ENCODE results near the gene APBB2.

APBB2 gene

DNA sequence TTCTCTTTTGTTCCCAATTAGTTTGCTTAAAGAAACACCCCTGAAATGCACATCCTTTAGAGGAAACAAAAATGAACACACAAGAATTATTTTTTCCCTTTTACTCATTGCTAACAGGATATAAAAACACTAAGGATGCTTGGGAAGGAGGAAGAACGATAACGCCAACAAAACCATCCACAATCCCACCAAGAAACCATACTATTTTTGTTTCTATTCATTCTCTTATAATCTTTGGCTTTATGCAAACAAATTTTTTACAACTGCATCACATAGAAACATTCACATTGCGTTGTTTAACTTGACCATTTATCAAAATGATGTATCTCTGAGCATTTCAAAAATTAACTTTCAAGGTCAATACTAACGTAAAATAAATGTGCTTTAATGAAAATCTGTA lies 12.0 kb downstream of the APBB2 start:
- H3K27ac ChIP-seq, result no peak overlapping the region
- TF ChIP-seq ZFX (IDR thresholded peaks at IDR 0.05), result no peak
- TF ChIP-seq, protein P1, sequence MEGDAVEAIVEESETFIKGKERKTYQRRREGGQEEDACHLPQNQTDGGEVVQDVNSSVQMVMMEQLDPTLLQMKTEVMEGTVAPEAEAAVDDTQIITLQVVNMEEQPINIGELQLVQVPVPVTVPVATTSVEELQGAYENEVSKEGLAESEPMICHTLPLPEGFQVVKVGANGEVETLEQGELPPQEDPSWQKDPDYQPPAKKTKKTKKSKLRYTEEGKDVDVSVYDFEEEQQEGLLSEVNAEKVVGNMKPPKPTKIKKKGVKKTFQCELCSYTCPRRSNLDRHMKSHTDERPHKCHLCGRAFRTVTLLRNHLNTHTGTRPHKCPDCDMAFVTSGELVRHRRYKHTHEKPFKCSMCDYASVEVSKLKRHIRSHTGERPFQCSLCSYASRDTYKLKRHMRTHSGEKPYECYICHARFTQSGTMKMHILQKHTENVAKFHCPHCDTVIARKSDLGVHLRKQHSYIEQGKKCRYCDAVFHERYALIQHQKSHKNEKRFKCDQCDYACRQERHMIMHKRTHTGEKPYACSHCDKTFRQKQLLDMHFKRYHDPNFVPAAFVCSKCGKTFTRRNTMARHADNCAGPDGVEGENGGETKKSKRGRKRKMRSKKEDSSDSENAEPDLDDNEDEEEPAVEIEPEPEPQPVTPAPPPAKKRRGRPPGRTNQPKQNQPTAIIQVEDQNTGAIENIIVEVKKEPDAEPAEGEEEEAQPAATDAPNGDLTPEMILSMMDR (conservative IDR thresholded peaks at IDR 0.05), result no peak

DNA sequence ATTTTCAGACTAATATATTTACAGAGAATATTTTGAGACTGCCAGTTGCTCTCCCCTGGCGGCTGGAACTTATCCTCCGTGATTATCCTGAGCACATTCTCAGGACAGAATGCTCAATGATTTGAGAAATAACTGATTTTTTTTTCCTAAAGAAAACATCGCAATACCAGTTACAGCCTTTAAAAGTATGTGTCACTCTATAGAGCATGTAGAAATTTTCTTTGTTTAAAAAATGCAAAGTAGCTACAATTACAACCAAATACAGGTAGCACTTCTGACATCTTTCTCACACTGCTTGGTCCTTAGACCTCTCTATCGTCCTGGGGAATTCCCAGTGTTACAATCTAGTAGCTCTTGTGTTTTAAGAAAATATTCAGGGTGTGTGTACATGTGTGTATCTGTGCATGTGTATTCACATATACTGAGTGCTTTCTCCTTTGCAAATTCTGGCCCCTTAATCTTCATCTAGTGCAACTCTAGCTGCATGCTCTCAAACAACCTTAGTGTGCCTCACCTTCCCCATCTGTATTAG lies 13.8 kb downstream of the APBB2 start:
- TF ChIP-seq, protein P1 (conservative IDR thresholded peaks at IDR 0.05), result no peak
- TF ChIP-seq ZFX (IDR thresholded peaks at IDR 0.05), result no peak
- no peak overlapping the region for H3K27ac ChIP-seq

DNA sequence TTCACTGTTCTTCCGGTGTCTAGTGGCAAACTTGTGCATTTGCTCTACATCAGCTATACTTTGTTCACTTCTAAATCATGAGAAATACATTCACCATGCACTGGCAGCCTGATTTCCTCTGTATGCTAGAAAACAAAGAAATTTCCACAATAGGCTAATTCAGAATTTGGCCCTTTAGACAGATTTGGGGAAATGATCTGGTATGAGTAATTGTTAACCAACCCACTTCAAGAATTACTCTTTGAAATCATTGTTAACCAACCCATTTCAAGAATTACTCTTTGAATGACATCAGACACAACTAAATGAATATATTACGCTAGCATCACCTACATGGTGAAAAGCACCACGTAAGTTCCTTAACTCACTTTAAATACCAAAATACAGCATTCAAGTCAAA lies 14.6 kb downstream of the APBB2 start:
- no peak overlapping the region for H3K27ac ChIP-seq
- TF ChIP-seq ZFX (IDR thresholded peaks at IDR 0.05), result no peak
- TF ChIP-seq, protein P1 (conservative IDR thresholded peaks at IDR 0.05), result no peak

DNA sequence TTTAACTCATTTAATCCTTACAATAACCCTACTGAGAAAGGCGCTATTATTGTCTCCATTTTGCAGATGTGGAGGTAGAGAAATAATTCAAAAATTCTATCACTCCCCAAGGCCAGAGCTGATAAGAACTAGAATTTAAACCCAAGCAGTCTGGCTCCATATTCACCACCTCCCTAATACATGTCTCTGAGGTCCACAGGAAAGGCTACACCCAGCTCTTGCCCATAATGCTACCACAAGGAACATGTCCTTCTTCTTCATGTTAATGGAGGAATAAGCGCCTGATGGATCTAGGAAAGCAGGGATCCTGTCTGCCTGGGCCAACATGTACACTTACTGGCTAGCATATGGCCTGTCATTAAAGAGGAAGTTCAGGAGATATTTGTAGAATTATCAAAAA lies 16.3 kb downstream of the APBB2 start:
- no peak overlapping the region for H3K27ac ChIP-seq
- TF ChIP-seq, protein P1 (conservative IDR thresholded peaks at IDR 0.05), result no peak
- no peak for TF ChIP-seq ZFX (IDR thresholded peaks at IDR 0.05)

DNA sequence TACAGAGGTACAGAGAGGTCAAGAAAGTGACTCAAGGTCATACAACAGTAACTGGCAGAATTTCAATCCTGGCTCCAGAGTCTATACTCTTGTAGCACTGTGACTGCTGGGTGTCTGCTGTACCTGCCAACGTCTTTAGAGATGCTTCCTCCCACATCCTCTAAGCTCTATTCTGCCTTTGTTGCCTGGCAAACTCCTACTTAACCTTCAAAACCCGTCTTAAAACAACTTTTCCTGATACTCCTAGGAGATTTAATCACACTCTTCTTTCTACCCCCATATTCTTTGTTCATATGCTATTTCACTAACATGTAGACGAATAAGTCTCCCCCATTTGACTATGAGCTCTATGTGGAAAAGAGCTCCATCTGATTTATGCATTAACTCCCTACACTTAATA lies 16.8 kb downstream of the APBB2 start:
- TF ChIP-seq ZFX (IDR thresholded peaks at IDR 0.05), result no peak
- TF ChIP-seq, protein P1 (conservative IDR thresholded peaks at IDR 0.05), result no peak
- H3K27ac ChIP-seq, result no peak overlapping the region

DNA sequence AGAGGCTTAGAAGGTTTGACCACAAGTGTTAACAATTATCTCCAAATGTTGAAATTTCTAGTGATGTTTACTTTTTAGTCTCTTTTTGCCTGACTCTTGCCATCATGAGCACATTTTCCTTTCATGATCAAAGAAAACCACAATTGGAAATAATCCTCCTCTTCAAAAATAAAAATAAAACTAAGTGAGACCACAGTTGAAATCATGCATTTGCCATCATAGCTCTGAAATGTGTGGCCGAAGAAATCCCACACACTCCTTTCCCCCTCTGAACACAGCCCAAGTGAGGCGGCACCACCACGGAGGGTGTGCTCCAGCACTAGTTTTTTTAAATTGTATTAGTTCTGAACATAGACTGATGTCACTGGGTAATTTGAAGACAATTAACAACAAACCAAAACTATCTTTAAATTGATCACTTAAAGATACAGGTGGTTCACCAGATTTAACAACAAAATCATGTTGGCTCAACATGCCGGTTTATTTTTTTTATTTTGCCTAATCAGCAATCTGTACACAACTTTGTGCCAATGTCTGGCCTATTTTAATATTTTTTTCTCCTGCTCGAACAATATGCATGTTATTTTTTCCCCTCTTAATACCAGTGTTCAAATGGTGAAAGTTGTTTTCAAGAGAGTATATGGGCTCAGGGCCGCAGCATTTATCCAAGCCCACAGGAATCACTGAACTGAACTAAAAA lies 17.6 kb downstream of the APBB2 start:
- H3K27ac ChIP-seq, result no peak overlapping the region
- TF ChIP-seq, protein P1 (conservative IDR thresholded peaks at IDR 0.05), result no peak
- no peak for TF ChIP-seq ZFX (IDR thresholded peaks at IDR 0.05)

DNA sequence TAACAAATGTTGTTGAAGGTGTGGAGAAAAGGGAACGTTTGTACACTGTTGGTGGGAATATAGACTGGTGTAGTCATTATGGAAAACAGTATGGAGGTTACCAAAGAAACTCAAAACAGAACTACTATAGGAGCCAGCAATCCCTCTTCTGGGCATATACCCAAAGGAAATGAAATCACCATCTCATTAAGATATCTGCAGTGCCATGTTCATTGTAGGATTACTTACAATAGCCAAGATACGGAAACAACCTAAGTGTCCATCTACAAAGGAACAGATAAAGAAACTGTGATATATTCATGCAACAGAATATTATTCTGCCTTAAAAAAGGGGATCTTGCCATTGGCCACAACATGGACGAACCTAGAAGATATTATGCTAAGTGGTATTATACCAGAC lies 22.2 kb downstream of the APBB2 start:
- TF ChIP-seq, protein P1 (conservative IDR thresholded peaks at IDR 0.05), result no peak
- no peak for TF ChIP-seq ZFX (IDR thresholded peaks at IDR 0.05)
- H3K27ac ChIP-seq, result no peak overlapping the region
